SU-DHL-6 (cell line): ENCODE data around the gene PTPRG.

Experiments
- H2AFZ ChIP-seq: fragments of 200-600 bp; sonication (generic); 2 replicates; pipeline ENCODE4 v1.6.1; 2014; ENCODE audit warnings: low read depth, mild to moderate bottlenecking, moderate library complexity, mixed read lengths, antibody characterized with exemption, low read length; ENCODE audit not compliant: severe bottlenecking
- H3F3A ChIP-seq: fragments of 200-600 bp; shearing (Covaris generic); 2 replicates; pipeline ENCODE4 v1.6.0; 2016; ENCODE audit warnings: antibody characterized with exemption, mild to moderate bottlenecking; ENCODE audit not compliant: insufficient read depth
- H3K27ac ChIP-seq: fragments of 200-600 bp; sonication (generic); 2 replicates; pipeline ENCODE4 v1.5.1; 2016; ENCODE audit warnings: low read depth, mild to moderate bottlenecking, low read length, moderate library complexity, mixed read lengths
- H3K27me3 ChIP-seq: fragments of 200-600 bp; sonication (generic), shearing (Covaris generic); 2 replicates; pipeline ENCODE4 v1.6.0; 2014; ENCODE audit warnings: mild to moderate bottlenecking, low read length
- H3K36me3 ChIP-seq: fragments of 200-600 bp; sonication (generic); 2 replicates; pipeline ENCODE4 v1.6.1; 2014; ENCODE audit warnings: mild to moderate bottlenecking, low read length, mixed read lengths
- H3K4me2 ChIP-seq: fragments of 300-600, 200-600 bp; shearing (Covaris generic), sonication (generic); 2 replicates; pipeline ENCODE4 v1.6.0; 2014; ENCODE audit warnings: low read length, low read depth, mild to moderate bottlenecking; ENCODE audit not compliant: poor library complexity, severe bottlenecking
- H3K4me3 ChIP-seq: fragments of 200-600 bp; sonication (generic); 2 replicates; pipeline ENCODE4 v1.5.1; 2014; ENCODE audit warnings: antibody characterized with exemption, low read length, mild to moderate bottlenecking, mixed read lengths; ENCODE audit not compliant: insufficient read depth, poor library complexity, severe bottlenecking
- H3K79me2 ChIP-seq: fragments of 200-600 bp; sonication (generic); 2 replicates; pipeline ENCODE4 v1.6.1; 2014; ENCODE audit warnings: mild to moderate bottlenecking, low read length, moderate library complexity; ENCODE audit not compliant: insufficient read depth
- H3K9ac ChIP-seq: fragments of 200-600 bp; sonication (generic); 2 replicates; pipeline ENCODE4 v1.7.0; 2014; ENCODE audit warnings: mild to moderate bottlenecking, low read length
- H3K9me2 ChIP-seq: fragments of 200-600 bp; sonication (generic); replicated peaks from 2 replicates; pipeline ENCODE4 v1.6.1; 2014; ENCODE audit warnings: low read length; ENCODE audit not compliant: insufficient read depth
- H3K9me3 ChIP-seq: fragments of 200-600 bp; sonication (generic); 2 replicates; pipeline ENCODE4 v1.6.1; 2014; ENCODE audit warnings: low read length, mixed read lengths; ENCODE audit not compliant: insufficient read depth
- H4K20me1 ChIP-seq: fragments of 200-600 bp; sonication (generic); 2 replicates; pipeline ENCODE4 v1.6.1; 2014; ENCODE audit warnings: low read depth, mild to moderate bottlenecking, antibody characterized with exemption, low read length, moderate library complexity, mixed read lengths
- CTCF ChIP-seq: fragments of 200-600 bp; sonication (generic); IDR thresholded peaks from one replicate; pipeline ENCODE4 v1.5.1; 2017; ENCODE audit warnings: antibody characterized with exemption, mild to moderate bottlenecking, low read length, moderate library complexity; ENCODE audit not compliant: insufficient read depth, poor library complexity, severe bottlenecking
- EZH2phosphoT487 ChIP-seq: fragments of 200-600 bp; sonication (generic), shearing (Covaris generic); conservative IDR thresholded peaks from 2 replicates; pipeline ENCODE4 v1.6.1; 2018; ENCODE audit warnings: mild to moderate bottlenecking, antibody characterized with exemption, low read length, moderate library complexity, mixed read lengths

PTPRG gene

GRCh38 chr3:61978460-61979419, 417.4 kb downstream of the PTPRG start:
- no peak overlapping the region for H3K4me3 ChIP-seq
- no peaks in the 10 kb centered on the region for H3F3A ChIP-seq
- H3K4me2 ChIP-seq, result no peak overlapping the region
- TF ChIP-seq CTCF, result no peak
- no peak for TF ChIP-seq EZH2phosphoT487
- no peak overlapping the region for H3K27ac ChIP-seq
- H4K20me1 ChIP-seq, result no peaks in the 10 kb centered on the region
- no peak overlapping the region for H3K9ac ChIP-seq
- H3K36me3 ChIP-seq, result no peaks in the 10 kb centered on the region
- H3K9me2 ChIP-seq, result no peaks in the 10 kb centered on the region
- H3K9me3 ChIP-seq, result no peaks in the 10 kb centered on the region
- no peak overlapping the region for H2AFZ ChIP-seq
- H3K79me2 ChIP-seq, result no peaks in the 10 kb centered on the region
- H3K27me3 ChIP-seq, result no peaks in the 10 kb centered on the region

- Histone ChIP-seq H3F3A (no peaks in the 10 kb centered on the region), H3K4me2 (no peak overlapping the region), H3K9me2 (no peaks in the 10 kb centered on the region), H3K4me3 (no peak overlapping the region), H3K9me3 (no peaks in the 10 kb centered on the region), H3K27ac (no peak overlapping the region), H4K20me1 (no peaks in the 10 kb centered on the region), H3K9ac (no peak overlapping the region), H3K79me2 (no peaks in the 10 kb centered on the region), H2AFZ (no peak overlapping the region), H3K36me3 (no peaks in the 10 kb centered on the region), H3K27me3 (no peaks in the 10 kb centered on the region)
- no peak for TF ChIP-seq EZH2phosphoT487
- no peak for TF ChIP-seq CTCF
Measured at GRCh38 chr3:61979638-61980037, 418.3 kb downstream of the PTPRG start.

GRCh38 chr3:61980041-61980440, 418.7 kb downstream of the PTPRG start:
- Histone ChIP-seq H3K9me2 (no peaks in the 10 kb centered on the region), H3F3A (no peaks in the 10 kb centered on the region), H2AFZ (no peak overlapping the region), H3K27me3 (no peaks in the 10 kb centered on the region), H3K79me2 (no peaks in the 10 kb centered on the region), H3K9me3 (no peaks in the 10 kb centered on the region), H3K4me2 (no peak overlapping the region), H3K4me3 (no peak overlapping the region), H3K9ac (no peak overlapping the region), H3K27ac (no peak overlapping the region), H3K36me3 (no peaks in the 10 kb centered on the region), H4K20me1 (no peaks in the 10 kb centered on the region)
- no peak for TF ChIP-seq CTCF
- no peak for TF ChIP-seq EZH2phosphoT487
